GM12873 (cell line): ENCODE data around the gene TRHDE.

Experiments
- TF ChIP-seq, protein P1 (sequence below): IDR thresholded peaks from 2 replicates; pipeline ENCODE4 v1.5.1; 2012; ENCODE audit warnings: low read depth, mild to moderate bottlenecking, moderate library complexity, low read length, control low read depth; ENCODE audit not compliant: insufficient read depth; ENCODE audit errors: missing control alignments

Gene TRHDE

DNA sequence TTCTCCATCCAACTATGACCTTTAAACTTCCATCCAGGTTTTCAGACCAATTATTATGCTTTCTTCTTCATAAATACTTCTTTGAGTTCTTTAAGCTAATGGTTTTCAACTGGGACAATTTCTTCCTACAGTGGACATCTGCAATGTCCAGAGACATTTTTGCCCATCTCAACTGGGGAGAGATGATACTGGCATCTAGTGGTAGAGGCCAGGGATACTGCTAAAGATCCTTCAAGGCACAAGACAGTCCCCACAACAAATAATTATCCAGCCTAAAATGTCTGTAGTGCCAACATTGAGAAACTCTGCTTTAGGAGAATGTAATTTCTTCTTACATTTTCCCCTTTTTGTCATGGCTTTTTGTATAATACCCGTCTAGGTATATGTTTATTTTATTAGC, 10.6 kb downstream of the TRHDE start:
- TF ChIP-seq, protein P1, sequence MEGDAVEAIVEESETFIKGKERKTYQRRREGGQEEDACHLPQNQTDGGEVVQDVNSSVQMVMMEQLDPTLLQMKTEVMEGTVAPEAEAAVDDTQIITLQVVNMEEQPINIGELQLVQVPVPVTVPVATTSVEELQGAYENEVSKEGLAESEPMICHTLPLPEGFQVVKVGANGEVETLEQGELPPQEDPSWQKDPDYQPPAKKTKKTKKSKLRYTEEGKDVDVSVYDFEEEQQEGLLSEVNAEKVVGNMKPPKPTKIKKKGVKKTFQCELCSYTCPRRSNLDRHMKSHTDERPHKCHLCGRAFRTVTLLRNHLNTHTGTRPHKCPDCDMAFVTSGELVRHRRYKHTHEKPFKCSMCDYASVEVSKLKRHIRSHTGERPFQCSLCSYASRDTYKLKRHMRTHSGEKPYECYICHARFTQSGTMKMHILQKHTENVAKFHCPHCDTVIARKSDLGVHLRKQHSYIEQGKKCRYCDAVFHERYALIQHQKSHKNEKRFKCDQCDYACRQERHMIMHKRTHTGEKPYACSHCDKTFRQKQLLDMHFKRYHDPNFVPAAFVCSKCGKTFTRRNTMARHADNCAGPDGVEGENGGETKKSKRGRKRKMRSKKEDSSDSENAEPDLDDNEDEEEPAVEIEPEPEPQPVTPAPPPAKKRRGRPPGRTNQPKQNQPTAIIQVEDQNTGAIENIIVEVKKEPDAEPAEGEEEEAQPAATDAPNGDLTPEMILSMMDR, result peak; percentile 36

DNA sequence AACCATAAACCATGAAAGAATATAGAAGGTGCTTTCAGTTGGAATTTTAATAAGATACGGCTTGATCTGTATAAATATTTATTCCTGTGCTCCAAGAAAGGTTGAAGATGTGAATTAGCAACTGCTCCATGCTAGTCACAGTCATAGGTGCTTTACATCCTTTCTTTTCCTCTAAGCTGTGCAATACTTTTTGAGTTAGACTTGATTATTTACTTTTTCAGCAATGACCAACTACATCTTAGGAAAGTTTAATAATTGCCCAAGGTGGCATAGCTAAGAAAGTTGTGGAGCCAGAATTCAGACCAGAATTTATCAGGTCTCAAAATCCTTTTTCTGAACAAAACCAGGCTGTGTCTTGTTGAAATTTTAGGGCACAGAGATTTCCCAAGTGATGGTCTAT, 13.7 kb downstream of the TRHDE start:
- TF ChIP-seq, protein P1, result no peak

DNA sequence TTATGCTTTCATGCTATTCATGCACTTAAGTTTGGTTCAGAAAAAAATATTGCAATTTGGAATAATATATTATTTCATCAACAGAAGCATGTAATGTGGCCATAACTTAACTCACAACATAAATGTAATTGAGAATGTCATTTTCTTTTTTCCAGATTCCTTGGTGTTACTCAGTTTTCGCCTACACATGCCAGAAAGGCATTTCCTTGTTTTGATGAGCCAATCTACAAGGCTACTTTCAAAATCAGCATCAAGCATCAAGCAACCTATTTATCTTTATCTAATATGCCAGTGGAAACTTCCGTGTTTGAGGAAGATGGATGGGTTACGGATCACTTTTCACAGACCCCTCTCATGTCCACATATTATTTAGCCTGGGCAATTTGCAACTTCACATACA, 14.4 kb downstream of the TRHDE start:
- TF ChIP-seq, protein P1, result no peak

DNA sequence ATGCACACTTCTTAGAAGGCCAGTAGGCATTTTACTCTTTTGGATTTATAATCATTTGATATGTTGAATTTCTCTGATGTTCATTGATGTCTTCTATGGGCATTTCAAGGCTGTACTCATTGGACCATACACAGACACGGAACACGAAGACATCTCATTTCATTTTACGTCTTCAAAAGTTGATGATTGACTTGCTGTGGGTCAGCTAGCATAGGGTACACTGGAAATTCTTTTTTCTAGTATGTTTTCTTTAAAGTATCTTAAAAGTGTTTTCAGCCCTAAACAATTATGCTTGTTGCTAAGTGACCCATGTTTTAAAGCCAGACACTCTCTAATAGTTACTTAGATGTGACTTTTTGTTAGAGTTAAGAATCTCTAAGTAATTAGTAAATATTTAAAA, 16.3 kb downstream of the TRHDE start:
- TF ChIP-seq, protein P1, result no peak

DNA sequence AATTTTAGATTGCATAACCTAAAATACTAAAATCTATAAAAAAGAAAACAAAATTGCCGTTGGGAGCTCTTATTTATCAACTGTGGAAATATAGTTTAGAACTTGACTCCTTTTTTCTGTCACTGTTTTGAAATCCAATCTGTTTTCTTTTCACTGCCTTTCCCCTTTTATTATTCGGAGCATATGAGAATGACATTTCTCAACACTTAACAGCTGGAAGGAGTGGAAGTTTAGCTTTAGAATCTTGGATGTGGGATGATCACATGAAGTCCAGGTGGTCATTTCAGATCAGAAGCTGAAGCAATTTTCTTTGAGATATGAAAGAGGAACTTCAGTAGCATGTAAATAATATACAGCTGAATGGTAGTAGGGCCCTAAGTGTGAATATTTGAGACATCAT, 16.7 kb downstream of the TRHDE start:
- TF ChIP-seq, protein P1, result no peak

DNA sequence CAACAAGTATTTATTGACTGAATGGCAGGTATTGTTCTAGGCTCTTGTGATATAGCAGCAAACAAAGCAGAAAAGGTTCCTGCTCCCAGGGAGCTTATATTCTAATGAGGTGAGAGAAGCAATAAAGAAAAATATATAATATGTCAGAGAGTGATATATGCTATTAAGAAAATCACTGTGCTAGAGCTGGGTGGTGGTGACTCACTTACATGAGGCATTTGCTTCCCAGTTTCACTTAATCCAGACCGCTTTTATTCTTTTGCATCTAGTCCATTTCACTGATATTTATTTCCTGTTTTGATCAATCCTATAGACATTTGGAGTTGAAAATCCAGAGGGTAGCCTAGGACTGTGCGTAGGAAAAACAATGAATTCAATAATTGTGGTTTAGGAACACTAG, 17.5 kb downstream of the TRHDE start:
- TF ChIP-seq, protein P1, result no peak

DNA sequence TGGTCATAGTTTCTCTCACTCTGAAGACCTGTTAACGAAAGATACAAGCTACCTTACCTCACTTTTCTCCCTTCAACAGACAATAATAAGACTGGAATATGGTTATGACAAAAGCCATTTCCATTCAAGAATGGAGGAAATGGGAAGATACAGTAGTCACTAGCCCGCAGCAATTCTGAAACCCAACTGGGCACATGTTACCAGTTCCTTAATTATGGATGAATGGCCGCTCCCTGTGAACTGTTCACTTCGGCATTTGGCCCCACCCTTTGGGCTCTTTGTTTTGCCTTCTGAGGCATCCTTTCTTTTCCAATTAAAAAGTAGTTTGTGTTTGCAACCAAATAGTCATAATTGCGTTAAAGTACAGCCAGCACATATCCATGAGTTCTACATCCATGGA, 19.0 kb downstream of the TRHDE start:
- TF ChIP-seq, protein P1, result no peak
